Stimulated activated CD4-positive, alpha-beta T cell treated with anti-CD3 and anti-CD28 coated beads, Interleukin-2, amount 100 ng/mL, for 24 hours (primary cell): ENCODE data around the gene ZFR2.

Experiments
- DNase-seq, 2 donors: peaks; one replicate each; pipeline ENCODE4 v3.0.0-alpha.2; 2020

ZFR2 gene

GRCh38 chr19:3785938-3786824, 82.7 kb downstream of the ZFR2 start, which contains the start of gene MATK:
Gene MATK (minus strand): TSS chr19:3786381. CDS start chr19:3785135, 1,246 bp downstream.
- peak; percentile 35 to 46 for DNase-seq

- peak; percentile 32 to 54 for DNase-seq
Measured at GRCh38 chr19:3785451-3785937, 83.3 kb downstream of the ZFR2 start.

GRCh38 chr19:3784607-3785450, 84.0 kb downstream of the ZFR2 start:
- no peak for DNase-seq

- peak; percentile 55 to 59 for DNase-seq
Measured at GRCh38 chr19:3783660-3784584, 84.9 kb downstream of the ZFR2 start.

GRCh38 chr19:3782903-3783302, 85.9 kb downstream of the ZFR2 start:
- no peak for DNase-seq

GRCh38 chr19:3782330-3782729, 86.5 kb downstream of the ZFR2 start:
- no peak for DNase-seq

- no peak for DNase-seq
Measured at GRCh38 chr19:3781603-3782002, 87.2 kb downstream of the ZFR2 start.

GRCh38 chr19:3780786-3781304, 88.0 kb downstream of the ZFR2 start:
- DNase-seq, result no peak

GRCh38 chr19:3778899-3779723, 89.7 kb downstream of the ZFR2 start:
- DNase-seq, result no peak

GRCh38 chr19:3778104-3778867, 90.6 kb downstream of the ZFR2 start:
- no peak for DNase-seq

GRCh38 chr19:3776479-3777040, 92.3 kb downstream of the ZFR2 start:
- DNase-seq, result no peak

GRCh38 chr19:3775831-3776230, 93.0 kb downstream of the ZFR2 start:
- DNase-seq, result no peak

- no peak for DNase-seq
Measured at GRCh38 chr19:3775374-3775711, 93.5 kb downstream of the ZFR2 start.

GRCh38 chr19:3774621-3775373, 94.0 kb downstream of the ZFR2 start:
- DNase-seq, result no peak

GRCh38 chr19:3773814-3774515, 94.9 kb downstream of the ZFR2 start:
- no peak for DNase-seq

GRCh38 chr19:3771906-3772455, 96.9 kb downstream of the ZFR2 start, which contains the start of gene RAX2:
Gene RAX2 (minus strand): TSS chr19:3772228. CDS start chr19:3771742, 486 bp downstream.
- DNase-seq, result no peak

GRCh38 chr19:3771000-3771905, 97.6 kb downstream of the ZFR2 start:
- DNase-seq, result no peak
